ENCODE data around the gene MLC1.

MLC1 gene

DNA sequence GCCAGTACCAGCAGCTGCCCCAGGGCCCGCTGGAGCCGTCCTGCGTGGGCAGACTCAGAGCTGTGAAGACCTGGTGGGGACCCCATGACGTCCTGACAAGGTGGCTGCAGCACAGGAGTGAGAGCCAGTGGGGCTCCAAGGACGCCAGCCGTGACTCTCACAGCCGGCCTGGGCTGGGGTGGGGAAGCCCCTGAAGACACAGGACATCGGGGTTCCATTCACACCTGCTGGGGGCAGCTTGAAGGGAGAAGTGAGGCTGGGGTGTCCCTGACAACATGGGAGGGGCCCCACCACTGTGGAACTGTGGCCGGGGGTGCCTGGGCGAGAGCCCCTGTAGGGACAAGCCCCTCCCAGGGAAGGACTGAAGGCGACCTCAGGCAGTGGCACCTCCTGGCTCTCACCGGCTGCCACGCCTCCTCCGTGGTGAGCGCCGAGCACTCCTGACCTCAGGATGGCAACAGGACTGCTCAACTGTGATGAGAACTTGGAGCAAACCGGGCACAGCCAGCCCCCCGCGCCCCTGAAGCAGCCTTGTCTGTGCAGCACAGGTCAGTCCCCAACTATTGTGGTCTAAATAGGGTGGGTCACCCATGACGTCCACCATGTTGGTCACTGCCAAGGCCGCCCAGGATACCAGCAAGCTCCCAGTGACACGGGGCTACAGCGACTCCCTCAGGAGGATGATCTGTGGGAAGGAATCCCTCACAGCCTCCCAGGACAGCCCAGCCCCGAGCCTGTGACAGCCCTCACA lies 49.9 kb downstream of the MLC1 start:
- no peak for DNase-seq (ENCODE audit: low read depth)

GRCh38 chr22:50034126-50035081 lies 50.8 kb downstream of the MLC1 start:
- no peak for DNase-seq (ENCODE audit: low read depth)

- no peak for DNase-seq (ENCODE audit: low read depth)
These were observed 52.2 kb downstream of the MLC1 start for GRCh38 chr22:50032941-50033601.

GRCh38 chr22:50032109-50032871 lies 52.9 kb downstream of the MLC1 start:
- no peak for DNase-seq (ENCODE audit: low read depth)

DNA sequence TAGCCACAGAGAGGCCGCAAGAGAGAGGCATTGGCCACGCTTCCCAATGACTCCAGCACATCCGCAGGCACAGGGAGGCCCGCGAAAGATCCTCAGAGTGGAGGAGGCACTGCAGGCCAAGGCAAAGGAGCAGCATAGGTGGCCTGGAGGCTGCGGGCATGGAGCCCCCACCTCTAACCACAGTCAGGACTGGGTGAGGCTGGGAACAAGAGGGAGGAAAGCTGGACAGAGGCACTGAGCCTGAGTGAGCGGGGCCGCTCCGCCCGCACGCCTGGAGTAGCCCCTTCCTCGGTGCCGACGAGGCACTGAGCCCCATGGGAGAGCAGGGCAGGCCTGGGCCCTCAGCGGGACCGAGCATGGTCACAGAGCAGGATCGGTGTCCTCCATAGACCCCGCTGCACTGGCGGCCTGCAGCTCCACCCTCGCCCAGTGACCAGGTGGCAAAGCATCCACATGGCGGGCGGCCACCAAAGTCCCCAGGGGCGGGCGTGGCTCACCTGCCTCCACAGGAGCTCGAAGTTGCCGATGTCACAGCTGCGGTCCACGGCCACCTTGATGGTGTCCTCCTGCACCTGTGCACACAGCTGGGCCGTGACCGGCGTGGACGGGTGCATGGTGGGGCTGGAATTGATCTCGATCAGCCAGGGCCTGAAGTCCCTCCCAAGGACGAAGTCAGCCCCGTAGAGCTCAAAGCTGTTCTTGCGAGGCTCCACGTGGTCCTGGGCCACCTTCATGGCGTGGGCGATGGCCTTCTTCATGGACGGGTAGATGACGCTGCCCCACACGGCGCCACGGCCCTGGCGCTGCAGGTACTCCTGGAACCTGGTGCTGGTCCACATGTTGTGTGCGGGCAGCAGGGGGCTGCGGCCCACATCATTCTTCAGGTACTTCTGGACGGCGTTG lies 53.8 kb downstream of the MLC1 start:
- DNase-seq (ENCODE audit: low read depth), result no peak

- peak; percentile 76 for DNase-seq (ENCODE audit: low read depth)
These were observed 54.7 kb downstream of the MLC1 start for GRCh38 chr22:50030297-50031188.

DNA sequence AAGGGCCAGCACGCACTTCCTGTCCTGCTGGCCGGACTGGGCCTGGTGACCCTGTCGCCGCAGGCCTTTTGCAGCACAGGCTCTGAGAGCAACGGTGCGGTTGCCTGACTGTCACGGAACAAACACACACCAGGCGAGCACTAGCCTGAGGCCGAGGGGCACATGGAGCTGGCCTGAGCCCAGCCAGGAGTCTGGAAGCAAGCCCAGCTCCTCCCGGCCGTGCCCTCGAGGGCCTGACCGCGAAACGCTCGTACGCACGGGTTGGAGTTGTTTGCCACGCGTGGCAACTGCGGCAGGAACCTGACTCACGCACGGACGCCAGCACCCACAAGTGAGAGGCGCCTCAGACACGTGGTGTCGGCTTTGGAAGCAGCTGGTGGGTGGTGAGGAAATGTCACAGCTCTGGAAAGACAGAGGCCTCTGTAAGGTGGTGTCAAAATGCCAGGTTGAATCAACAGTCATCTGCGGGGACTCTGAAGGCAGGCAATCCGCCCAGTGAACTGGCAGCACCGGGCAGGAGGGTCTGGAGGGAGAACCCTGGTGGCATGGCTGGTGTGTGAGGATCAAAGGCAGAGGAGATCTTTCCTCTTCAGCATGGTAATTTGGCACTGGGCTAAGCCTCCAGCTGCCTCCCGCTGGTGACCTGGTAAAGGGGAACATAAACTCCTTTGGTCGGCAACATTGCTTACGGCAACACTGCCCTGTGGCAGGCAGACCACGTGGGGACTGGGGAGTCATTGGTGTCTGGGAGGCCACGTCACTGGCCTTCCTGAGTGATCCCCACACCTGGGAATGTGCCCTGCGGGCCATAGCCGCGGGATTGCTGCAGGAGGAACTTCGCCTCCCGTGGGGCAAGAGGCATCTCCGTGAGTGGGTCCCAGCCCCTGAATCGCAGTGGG lies 57.3 kb downstream of the MLC1 start:
- DNase-seq (ENCODE audit: low read depth), result peak; percentile 50

DNA sequence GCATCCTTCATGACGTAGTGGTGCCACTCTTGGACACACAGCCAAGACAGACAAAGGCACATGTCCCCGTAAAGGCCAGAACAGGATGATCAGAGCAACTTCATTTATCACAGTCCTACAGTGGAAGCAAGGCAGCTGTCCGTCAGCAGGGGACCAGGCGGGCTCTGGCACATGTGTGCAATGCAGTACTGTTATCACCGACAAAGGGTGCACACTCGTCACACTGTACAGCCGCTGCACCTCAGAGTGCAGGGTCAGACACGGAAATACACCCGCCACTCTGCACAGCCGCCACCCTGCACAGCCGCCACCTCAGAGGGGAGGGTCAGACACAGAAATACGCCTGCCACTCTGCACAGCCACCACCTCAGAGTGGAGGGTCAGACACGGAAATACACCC lies 59.2 kb downstream of the MLC1 start:
- no peak for DNase-seq (ENCODE audit: low read depth)

DNA sequence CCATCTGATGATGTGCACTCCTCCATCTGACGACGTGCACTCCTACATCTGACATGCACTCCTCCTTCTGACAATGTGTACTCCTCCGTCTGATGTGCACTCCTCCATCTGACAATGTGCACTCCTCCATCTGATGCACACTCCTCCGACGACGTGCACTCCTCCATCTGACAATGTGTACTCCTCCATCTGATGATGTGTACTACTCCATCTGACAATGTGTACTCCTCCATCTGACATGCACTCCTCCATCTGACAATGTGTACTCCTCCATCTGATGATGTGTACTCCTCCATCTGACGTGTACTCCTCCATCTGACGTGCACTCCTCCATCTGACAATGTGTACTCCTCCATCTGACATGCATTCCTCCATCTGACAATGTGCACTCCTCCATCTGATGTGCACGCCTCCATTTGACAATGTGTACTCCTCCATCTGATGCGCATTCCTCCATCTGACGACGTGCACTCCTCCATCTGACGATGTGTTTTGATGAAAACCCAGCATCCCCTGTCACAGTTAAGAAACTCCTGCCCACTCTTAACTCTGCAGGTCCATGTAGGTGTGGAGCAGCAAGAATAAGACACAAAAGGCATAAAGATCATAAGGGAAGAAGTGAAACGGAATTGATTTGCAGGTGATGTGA lies 62.9 kb downstream of the MLC1 start:
- no peak for DNase-seq (ENCODE audit: low read depth)

- no peak for DNase-seq (ENCODE audit: low read depth)
These were observed 64.6 kb downstream of the MLC1 start for GRCh38 chr22:50020606-50021005.

GRCh38 chr22:50019316-50019715 lies 65.9 kb downstream of the MLC1 start:
- DNase-seq (ENCODE audit: low read depth), result no peak

GRCh38 chr22:50018608-50019285 lies 66.5 kb downstream of the MLC1 start:
- DNase-seq (ENCODE audit: low read depth), result no peak

DNA sequence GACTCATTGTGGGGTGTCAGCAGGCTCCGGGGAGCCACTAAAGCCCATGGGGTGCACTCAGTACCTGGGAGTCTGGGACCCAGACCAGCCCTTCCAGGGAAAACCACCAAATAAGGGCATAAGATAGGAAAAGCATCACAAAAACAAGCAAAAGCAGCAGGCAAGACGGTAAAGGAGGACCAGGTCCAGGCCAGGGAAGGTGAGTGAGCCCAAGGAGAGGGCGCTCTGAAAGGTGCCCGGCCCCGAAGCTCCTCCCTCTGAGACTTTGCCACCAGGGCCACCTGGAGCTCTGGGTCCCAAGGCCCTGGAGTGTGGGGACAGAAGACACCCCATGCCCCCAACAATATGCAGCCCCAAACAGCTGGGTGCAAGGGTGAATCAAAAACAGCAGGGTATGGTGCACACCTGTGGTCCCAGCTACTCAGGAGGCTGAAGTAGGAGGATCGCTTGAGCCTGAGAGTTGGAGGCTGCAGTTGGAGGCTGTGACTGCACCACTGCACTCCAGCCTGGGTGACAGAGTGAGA lies 67.5 kb downstream of the MLC1 start:
- no peak for DNase-seq (ENCODE audit: low read depth)

DNA sequence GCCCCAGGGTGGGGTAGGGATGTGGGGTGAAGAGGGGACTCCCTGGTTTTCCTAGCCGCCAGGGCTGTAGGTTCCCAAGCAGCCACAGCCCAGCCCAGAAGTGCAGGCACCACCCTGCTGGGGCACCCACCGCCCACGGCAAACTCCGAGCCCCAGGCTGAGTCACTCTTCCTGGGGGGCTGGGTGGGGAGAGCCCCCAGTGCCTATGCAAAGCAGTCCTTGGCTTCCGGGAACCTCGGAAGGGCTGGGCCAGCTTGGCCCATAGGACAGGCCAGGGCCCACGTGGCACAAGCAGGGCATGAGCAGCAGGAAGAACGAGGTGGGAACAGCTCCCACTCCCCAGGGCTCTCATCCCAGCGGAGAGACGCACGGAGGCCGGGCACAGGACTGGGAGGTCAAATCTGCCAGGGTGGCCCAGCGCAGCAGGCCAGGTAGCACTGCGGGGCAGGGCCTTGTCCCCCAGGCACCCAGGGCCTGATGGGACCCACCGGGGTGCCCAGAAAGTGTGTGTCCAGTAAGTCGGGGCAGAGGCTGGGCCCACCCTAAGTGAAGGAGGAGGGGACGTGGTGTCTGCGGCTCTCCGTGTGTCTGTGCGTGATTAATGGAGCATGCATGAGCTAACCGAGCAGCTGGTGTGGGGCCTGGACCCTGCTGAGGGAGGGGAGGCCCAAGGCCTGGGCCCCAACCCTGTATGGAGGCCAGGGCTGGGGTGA lies 68.1 kb downstream of the MLC1 start:
- DNase-seq (ENCODE audit: low read depth), result peak; percentile 81

- DNase-seq (ENCODE audit: low read depth), result no peak
These were observed 68.8 kb downstream of the MLC1 start for GRCh38 chr22:50016308-50016987.

Measured in stimulated activated CD8-positive, alpha-beta memory T cell treated with anti-CD3 and anti-CD28 coated beads, Interleukin-4, amount 100 ng/mL, for 24 hours (primary cell).